Measurements from ENCODE around the gene HRH1. TPM values are rescaled to one million over a fixed set of nuclear protein-coding genes. Genes with fewer than 3 reads are reported as not detected.
A peak's percentile ranks its signal among the peaks of the same experiment; 100 is the strongest.

The HRH1 gene
- total RNA-seq, 3 donors from 2014 or later: 8.3 to 16.7 (median 10.3) TPM

GRCh38 chr3:11307830-11308432 lies 153.6 kb downstream of the HRH1 start:
- DNase-seq: peak in 1 of 3 donors; percentile 17
- H3K36me3 ChIP-seq (ENCODE audit: low read depth): no peaks in the 10 kb centered on the region
- no peak overlapping the region for H3K4me3 ChIP-seq
- H3K9me3 ChIP-seq: no peaks in the 10 kb centered on the region
- intact Hi-C loops (cut with DNase I, micrococcal nuclease): no loop called here
- no peaks in the 10 kb centered on the region for H3K4me1 ChIP-seq (ENCODE audit: low read depth)
- ATAC-seq: no peak
- no peak for TF ChIP-seq CTCF (IDR thresholded peaks at IDR 0.05)

- no peaks in the 10 kb centered on the region for H3K9me3 ChIP-seq
- no peak for DNase-seq
- intact Hi-C loops (cut with DNase I, micrococcal nuclease): no loop called here
- ATAC-seq: no peak
- no peaks in the 10 kb centered on the region for H3K36me3 ChIP-seq (ENCODE audit: low read depth)
- TF ChIP-seq CTCF (IDR thresholded peaks at IDR 0.05): no peak
- H3K4me1 ChIP-seq (ENCODE audit: low read depth): no peaks in the 10 kb centered on the region
- no peak overlapping the region for H3K4me3 ChIP-seq
These were observed 156.0 kb downstream of the HRH1 start for GRCh38 chr3:11310258-11310657.

GRCh38 chr3:11312166-11312565 lies 157.9 kb downstream of the HRH1 start:
- H3K4me3 ChIP-seq: no peak overlapping the region
- ATAC-seq (no peak), DNase-seq (no peak)
- intact Hi-C loops (cut with DNase I, micrococcal nuclease): no loop called here
- H3K36me3 ChIP-seq (ENCODE audit: low read depth): no peaks in the 10 kb centered on the region
- no peak for TF ChIP-seq CTCF (IDR thresholded peaks at IDR 0.05)
- no peaks in the 10 kb centered on the region for H3K9me3 ChIP-seq
- no peaks in the 10 kb centered on the region for H3K4me1 ChIP-seq (ENCODE audit: low read depth)

Other genes starting within 250 kb of the HRH1 start
- under 1 TPM; 0.14 to 0.35 (median 0.20) TPM for gene SLC6A1, start 161.7 kb upstream of the HRH1 start, total RNA-seq
- 10 to 100 TPM; 40.4 to 49.6 (median 43.3) TPM for gene ATG7, start 117.9 kb downstream of the HRH1 start, total RNA-seq

Measured in mucosa of descending colon (tissue), 3 donors.